LNCaP clone FGC (cell line): ENCODE data around the gene SLC26A6.

Source experiments
- DNase-seq: peaks from one replicate; pipeline ENCODE4 v3.0.0-alpha.2; 2011; ENCODE audit warnings: low read depth
- H3K4me3 ChIP-seq: 2 replicates; pipeline ENCODE4 v1.5.1; 2011; ENCODE audit warnings: mild to moderate bottlenecking, low read depth, low read length, control low read depth
- TF ChIP-seq, protein P1 (sequence below): IDR thresholded peaks from 2 replicates; pipeline ENCODE4 v1.5.1; 2012; ENCODE audit warnings: mild to moderate bottlenecking; ENCODE audit not compliant: control insufficient read depth, insufficient read depth; ENCODE audit errors: extremely low read depth

Gene SLC26A6

DNA sequence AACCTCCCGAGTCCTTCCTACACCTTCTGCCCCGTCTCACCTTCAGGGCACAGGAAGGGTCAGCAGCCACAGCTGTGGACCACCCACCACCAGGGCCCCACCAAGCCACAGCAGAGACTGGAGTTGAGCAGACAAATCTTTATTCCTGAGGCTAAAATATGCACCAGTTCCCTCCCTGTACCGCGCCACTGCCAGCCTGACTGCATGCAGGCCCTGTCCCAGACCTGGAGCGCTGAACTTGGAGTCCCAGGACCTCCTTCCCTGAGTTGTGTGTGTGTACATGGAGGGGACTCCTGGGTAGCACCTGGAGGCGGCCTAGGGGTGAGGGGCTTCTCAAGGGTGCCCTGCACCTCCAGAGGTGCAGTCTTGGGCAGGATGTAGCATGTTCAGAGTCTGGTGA lies 9.7 kb downstream of the SLC26A6 start:
- TF ChIP-seq, protein P1, sequence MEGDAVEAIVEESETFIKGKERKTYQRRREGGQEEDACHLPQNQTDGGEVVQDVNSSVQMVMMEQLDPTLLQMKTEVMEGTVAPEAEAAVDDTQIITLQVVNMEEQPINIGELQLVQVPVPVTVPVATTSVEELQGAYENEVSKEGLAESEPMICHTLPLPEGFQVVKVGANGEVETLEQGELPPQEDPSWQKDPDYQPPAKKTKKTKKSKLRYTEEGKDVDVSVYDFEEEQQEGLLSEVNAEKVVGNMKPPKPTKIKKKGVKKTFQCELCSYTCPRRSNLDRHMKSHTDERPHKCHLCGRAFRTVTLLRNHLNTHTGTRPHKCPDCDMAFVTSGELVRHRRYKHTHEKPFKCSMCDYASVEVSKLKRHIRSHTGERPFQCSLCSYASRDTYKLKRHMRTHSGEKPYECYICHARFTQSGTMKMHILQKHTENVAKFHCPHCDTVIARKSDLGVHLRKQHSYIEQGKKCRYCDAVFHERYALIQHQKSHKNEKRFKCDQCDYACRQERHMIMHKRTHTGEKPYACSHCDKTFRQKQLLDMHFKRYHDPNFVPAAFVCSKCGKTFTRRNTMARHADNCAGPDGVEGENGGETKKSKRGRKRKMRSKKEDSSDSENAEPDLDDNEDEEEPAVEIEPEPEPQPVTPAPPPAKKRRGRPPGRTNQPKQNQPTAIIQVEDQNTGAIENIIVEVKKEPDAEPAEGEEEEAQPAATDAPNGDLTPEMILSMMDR = no peak
- no peak for DNase-seq

DNA sequence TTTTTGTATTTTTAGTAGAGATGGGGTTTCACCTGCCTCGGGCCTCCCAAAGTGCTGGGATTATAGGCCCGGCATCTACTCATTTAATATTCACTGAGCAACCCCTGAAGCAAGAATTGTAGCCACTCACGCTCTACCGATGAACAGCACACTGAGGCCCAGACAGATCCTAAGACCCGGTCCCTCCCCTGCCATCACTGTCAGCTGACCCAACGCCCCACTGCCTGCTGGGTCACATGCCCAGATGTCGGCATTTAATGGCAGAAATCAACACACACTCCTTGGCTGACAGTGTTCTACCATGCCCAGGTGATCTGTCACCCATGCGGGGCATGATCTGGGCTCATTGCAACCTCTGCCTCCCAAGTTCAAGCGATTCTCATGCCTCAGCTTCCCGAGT lies 10.5 kb downstream of the SLC26A6 start:
- H3K4me3 ChIP-seq = no peak overlapping the region
- TF ChIP-seq, protein P1 = no peak
- DNase-seq = no peak

More for the DNA sequence above, 9.7 kb downstream of the SLC26A6 start:
- no peak overlapping the region for H3K4me3 ChIP-seq

DNA sequence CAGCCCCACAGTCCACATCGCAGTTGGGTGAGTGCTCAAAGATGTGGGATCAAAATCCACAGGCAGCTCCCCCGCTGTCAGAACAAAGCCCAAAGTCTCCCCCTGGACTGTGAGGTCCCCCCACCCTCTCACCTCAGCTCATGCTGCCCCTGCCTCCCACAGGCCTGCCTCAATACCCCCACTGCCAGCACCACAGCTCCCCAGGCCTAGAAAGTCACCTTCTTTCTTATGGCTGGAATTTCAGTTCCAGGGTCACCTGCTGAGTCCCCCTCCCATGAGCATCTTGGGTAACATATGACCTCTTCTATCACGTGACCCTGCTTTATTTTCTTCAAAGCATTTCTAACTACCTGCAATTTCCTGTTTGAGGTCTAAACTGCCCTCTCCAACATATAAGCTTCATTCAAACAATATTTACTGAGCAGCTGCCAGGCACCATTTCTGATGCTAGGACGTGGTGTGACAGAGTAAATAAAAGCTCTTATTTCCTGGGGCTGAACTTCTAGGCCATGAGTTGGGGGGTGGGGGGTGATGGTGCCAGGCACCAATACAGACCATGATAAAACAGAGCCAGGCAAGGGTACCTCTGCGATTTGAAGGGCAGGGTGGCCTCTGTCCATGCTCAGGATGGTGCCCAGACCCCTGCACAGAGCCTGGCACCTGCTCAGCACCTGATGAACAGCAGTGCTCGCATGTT lies 11.3 kb downstream of the SLC26A6 start:
- DNase-seq = peak; percentile 67
- TF ChIP-seq, protein P1 = no peak

DNA sequence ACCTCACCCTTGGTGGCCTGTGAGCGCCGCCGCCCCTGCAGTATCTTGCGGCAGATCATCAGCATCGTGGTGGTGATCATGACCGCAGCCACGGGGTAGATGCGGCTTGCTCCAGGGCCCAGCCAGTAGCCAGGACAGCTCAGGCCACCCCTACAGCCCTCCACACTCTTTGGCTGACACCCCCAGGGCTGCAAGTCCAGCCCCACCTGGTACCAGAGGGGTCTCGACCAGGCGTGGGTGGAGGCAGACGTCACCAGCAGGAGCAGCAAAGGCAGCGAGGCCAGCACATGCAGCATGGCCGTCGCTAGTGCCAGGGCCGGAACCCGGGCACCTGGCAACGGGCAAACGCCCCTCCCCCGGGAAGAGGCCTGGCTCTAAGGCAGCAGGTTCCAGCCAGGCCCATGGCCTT lies 13.8 kb downstream of the SLC26A6 start, which contains the start of gene TMEM89:
Gene TMEM89 (minus strand): TSS at position 309 of the 409 bp plus-strand sequence. CDS start 13 bp downstream, at position 296.
- no peak for DNase-seq
- TF ChIP-seq, protein P1 = no peak
- no peak within 1 kb of the TSS for H3K4me3 ChIP-seq

More for the DNA sequence above, 11.3 kb downstream of the SLC26A6 start:
- H3K4me3 ChIP-seq = no peak overlapping the region

DNA sequence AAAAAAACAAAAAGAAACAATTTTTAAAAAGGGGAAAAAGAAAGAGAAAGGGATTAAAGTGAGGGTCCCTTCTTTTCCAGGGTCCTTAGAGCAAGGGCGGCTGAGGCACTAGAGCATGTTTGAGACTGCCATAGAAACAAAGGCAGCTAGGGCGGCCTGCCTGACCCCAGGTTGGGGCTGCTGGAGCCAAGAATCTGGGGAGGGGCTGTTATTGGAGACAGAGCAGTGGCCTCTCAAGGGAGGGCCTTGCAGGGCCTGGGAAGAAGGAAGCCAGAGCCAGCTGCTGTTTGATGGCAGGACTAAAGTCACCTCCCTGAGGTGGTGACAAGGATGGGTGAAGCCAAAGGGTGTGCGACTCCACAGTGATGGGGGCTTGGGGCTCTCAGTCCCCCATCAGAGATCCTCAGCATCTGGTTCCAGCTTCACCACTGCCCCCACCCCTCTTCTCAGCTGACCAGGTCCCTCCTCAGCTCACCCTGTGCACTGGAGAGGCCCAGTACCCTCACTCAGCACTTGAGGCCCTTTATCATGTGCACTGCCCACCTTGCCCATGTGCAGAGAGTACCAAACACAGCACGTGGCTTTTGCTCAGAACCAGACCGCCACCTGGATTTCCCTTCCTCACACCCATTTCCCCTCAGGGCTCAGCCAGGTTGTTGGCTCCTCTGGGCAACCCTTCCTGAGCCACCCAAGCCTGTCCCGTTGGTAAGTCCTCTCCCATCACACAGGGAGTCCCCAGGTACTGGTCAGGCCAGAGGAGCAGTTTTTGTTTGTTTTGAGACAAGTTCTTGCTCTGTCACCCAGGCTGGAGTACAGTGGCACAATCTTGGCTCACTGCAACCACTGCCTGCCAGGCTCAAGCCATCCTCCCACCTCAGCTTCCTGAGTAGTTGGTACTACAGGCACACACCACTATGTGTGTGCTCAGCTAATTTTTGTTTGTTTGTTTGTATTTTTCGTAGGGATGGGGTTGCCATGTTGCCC lies 15.4 kb downstream of the SLC26A6 start:
- no peak overlapping the region for H3K4me3 ChIP-seq
- DNase-seq = peak; percentile 30
- TF ChIP-seq, protein P1 = no peak

DNA sequence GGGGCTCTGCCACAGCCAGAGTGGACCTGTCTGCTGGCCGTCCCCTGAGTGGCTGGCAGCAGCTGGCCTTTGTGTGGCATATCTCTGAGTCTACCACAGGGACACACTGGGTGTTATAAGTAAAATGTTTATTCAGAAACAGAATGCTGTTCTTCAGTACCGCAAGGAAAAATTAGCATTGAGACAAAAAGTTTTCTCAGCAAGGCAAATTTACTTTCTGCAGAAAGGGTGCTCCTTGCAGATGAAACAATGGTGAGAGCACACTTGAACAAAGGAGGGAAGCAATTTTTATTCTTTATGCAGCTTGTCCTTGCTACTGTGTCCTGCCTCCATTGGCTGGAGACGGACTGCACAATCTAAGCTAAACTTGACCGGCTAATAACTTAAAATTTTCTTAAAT lies 17.7 kb downstream of the SLC26A6 start:
- TF ChIP-seq, protein P1 = no peak
- H3K4me3 ChIP-seq = no peak overlapping the region
- DNase-seq = no peak
